IMR-90 (cell line): Measurements from ENCODE around the gene MOG. TPM values are rescaled to one million over a fixed set of nuclear protein-coding genes. Genes with fewer than 3 reads are reported as not detected.

Experiments used
- ATAC-seq: fragments of 200-7000 bp; cut with Tn5 transposase; 2 replicates; pipeline ENCODE4 v1.9.1; 2020; ENCODE audit warnings: low read depth, mild to moderate bottlenecking, moderate library complexity
- BruUV-seq: library from RNA; stranded (reverse); fragments of 400-500 nt; replicated peaks from 2 replicates; lab custom pipeline; 2021; lab: Mats Ljungman, UMichigan
- CTCF ChIA-PET: fragments of 300-600 bp; formaldehyde crosslinking; extraction: SDS; loops from one replicate; lab custom pipeline; 2021; ENCODE audit warnings: antibody characterized with exemption; lab: Yijun Ruan, JAX
- POLR2A ChIA-PET: fragments of 300-600 bp; sonication (Branson Sonifier 250); formaldehyde crosslinking; loops from one replicate; lab custom pipeline; 2022; ENCODE audit warnings: antibody characterized with exemption; ENCODE audit not compliant: unreplicated experiment; lab: Charles Lee
- DNase-seq: peaks from one replicate; pipeline ENCODE4 v3.0.0; 2013
- H2AFZ ChIP-seq: replicated peaks from 2 replicates; pipeline ENCODE3; 2013; ENCODE audit warnings: low read length, mild to moderate bottlenecking; ENCODE audit not compliant: poor library complexity
- H2AK5ac ChIP-seq: 2 replicates; pipeline ENCODE4 v1.6.1; 2013; ENCODE audit warnings: low read depth, low read length, inconsistent platforms
- H2AK9ac ChIP-seq: replicated peaks from 2 replicates; pipeline ENCODE3; 2013; ENCODE audit warnings: mild to moderate bottlenecking, low read depth, low read length, moderate library complexity; ENCODE audit not compliant: poor library complexity
- H2BK120ac ChIP-seq: 2 replicates; pipeline ENCODE4 v1.6.1; 2013; ENCODE audit warnings: low read depth, low read length, inconsistent platforms
- H2BK15ac ChIP-seq: 3 replicates; pipeline ENCODE4 v1.6.1; 2013; ENCODE audit warnings: low read depth, low read length, inconsistent platforms
- H2BK20ac ChIP-seq: 2 replicates; pipeline ENCODE4 v1.6.1; 2013; ENCODE audit warnings: low read depth, mild to moderate bottlenecking, inconsistent platforms, low read length, moderate library complexity
- H2BK5ac ChIP-seq: 2 replicates; pipeline ENCODE4 v1.6.1; 2013; ENCODE audit warnings: mild to moderate bottlenecking, low read depth, low read length, inconsistent platforms; ENCODE audit not compliant: poor library complexity, severe bottlenecking
- H3K14ac ChIP-seq: replicated peaks from 2 replicates; pipeline ENCODE4 v1.6.1; 2013; ENCODE audit warnings: low read depth, low read length, inconsistent platforms
- H3K18ac ChIP-seq: 2 replicates; pipeline ENCODE4 v1.6.1; 2013; ENCODE audit warnings: low read depth, low read length, control low read depth
- H3K23ac ChIP-seq: 2 replicates; pipeline ENCODE4 v1.6.1; 2013; ENCODE audit warnings: low read depth, low read length, inconsistent platforms
- H3K27ac ChIP-seq: 2 replicates; pipeline ENCODE4 v1.5.1; 2013; ENCODE audit warnings: mild to moderate bottlenecking, control low read depth, low read length; ENCODE audit not compliant: insufficient read depth
- H3K27me3 ChIP-seq: 2 replicates; pipeline ENCODE4 v1.6.1; 2013; ENCODE audit warnings: low read length; ENCODE audit not compliant: control insufficient read depth, insufficient read depth
- H3K36me3 ChIP-seq: 2 replicates; pipeline ENCODE4 v1.6.1; 2013; ENCODE audit warnings: low read length, mixed read lengths; ENCODE audit not compliant: control insufficient read depth, insufficient read depth
- H3K4ac ChIP-seq: 2 replicates; pipeline ENCODE4 v1.6.1; 2013; ENCODE audit warnings: low read depth, low read length, inconsistent platforms
- H3K4me1 ChIP-seq: 2 replicates; pipeline ENCODE4 v1.6.1; 2013; ENCODE audit warnings: low read length, mixed read lengths; ENCODE audit not compliant: control insufficient read depth, insufficient read depth
- H3K4me2 ChIP-seq: 2 replicates; pipeline ENCODE4 v1.6.1; 2013; ENCODE audit warnings: low read depth, mild to moderate bottlenecking, control low read depth, low read length, moderate library complexity
- H3K4me3 ChIP-seq: 2 replicates; pipeline ENCODE4 v1.5.1; 2013; ENCODE audit warnings: low read depth, mild to moderate bottlenecking, control low read depth, low read length, moderate library complexity; ENCODE audit not compliant: insufficient read depth
- H3K56ac ChIP-seq: 2 replicates; pipeline ENCODE4 v1.6.1; 2013; ENCODE audit warnings: low read length, inconsistent platforms; ENCODE audit not compliant: insufficient read depth; ENCODE audit errors: extremely low read depth
- H3K79me1 ChIP-seq, 2 experiments: 2 replicates each; pipeline ENCODE4 v1.6.1; 2013; ENCODE audit warnings: low read length in 2 of 2, inconsistent platforms in 1 of 2, low read depth in 1 of 2
- H3K9ac ChIP-seq: 2 replicates; pipeline ENCODE4 v1.6.1; 2013; ENCODE audit warnings: low read depth, low read length, control low read depth
- H3K9me1 ChIP-seq: 2 replicates; pipeline ENCODE4 v1.6.1; 2013; ENCODE audit warnings: low read length, inconsistent platforms; ENCODE audit not compliant: insufficient read depth
- H3K9me3 ChIP-seq: 2 replicates; pipeline ENCODE4 v1.6.1; 2013; ENCODE audit warnings: low read length; ENCODE audit not compliant: control insufficient read depth, insufficient read depth
- H4K20me1 ChIP-seq: 2 replicates; pipeline ENCODE4 v1.6.1; 2013; ENCODE audit warnings: low read length, inconsistent platforms; ENCODE audit not compliant: insufficient read depth
- H4K5ac ChIP-seq: 2 replicates; pipeline ENCODE4 v1.6.1; 2013; ENCODE audit warnings: mild to moderate bottlenecking, low read depth, low read length, control low read depth
- H4K8ac ChIP-seq, 2 experiments: 2 replicates each; pipeline ENCODE4 v1.6.1; 2013; ENCODE audit warnings: low read depth in 2 of 2, low read length in 2 of 2, control low read depth in 1 of 2, inconsistent platforms in 1 of 2
- H4K91ac ChIP-seq: 2 replicates; pipeline ENCODE4 v1.6.1; 2013; ENCODE audit warnings: low read depth, low read length, inconsistent platforms; ENCODE audit not compliant: insufficient read depth
- CTCF ChIP-seq: conservative IDR thresholded peaks from 2 replicates; pipeline ENCODE4 v1.5.1; 2012; ENCODE audit warnings: mild to moderate bottlenecking, low read depth, low read length, improper control_type of control experiment
- MAZ ChIP-seq: IDR thresholded peaks from 2 replicates; pipeline ENCODE4 v1.6.1; 2012; ENCODE audit warnings: low read depth, mild to moderate bottlenecking, low read length, improper control_type of control experiment, moderate library complexity, borderline replicate concordance
- WGBS, 2 experiments: methylation state at CpG; one replicate each; pipeline versions ENCODE4 v1.1.5 to v1.1.7; 2013; ENCODE audit warnings: missing lambda C conversion rate in 2 of 2; ENCODE audit not compliant: insufficient read length in 1 of 2; ENCODE audit errors: extremely low coverage in 2 of 2; 5-methylcytosine and 5-hydroxymethylcytosine counted together
- dilution Hi-C: fragments of 300-500 bp; cut with HindIII; formaldehyde crosslinking; loops from one replicate; pipeline ENCODE4 v1.14.3; 2018; ENCODE audit warnings: low sequenced_read_pairs; ENCODE audit not compliant: unreplicated experiment
- in situ Hi-C: fragments of 300-500 bp; cut with MboI; formaldehyde crosslinking; loops from 3 replicates; pipeline ENCODE4 v1.14.3; 2019; ENCODE audit warnings: low sequenced_read_pairs, inconsistent platforms, mixed read lengths
- intact Hi-C: fragments of 100-400 bp; cut with micrococcal nuclease; formaldehyde crosslinking; loops from 2 replicates; pipeline ENCODE4 v1.10.0; 2022
- polyA plus RNA-seq, 3 experiments: library from polyadenylated mRNA; depleted of rRNA; stranded (reverse); fragments of >200 nt; gene quantifications; 2 replicates each; pipeline ENCODE4 v1.2.3, GENCODE V29; 2012; ENCODE audit warnings: low replicate concordance in 1 of 3
- total RNA-seq: library from RNA; depleted of rRNA; stranded (reverse); fragments of >200 nt; gene quantifications from 2 replicates; pipeline ENCODE4 v1.2.3, GENCODE V29; 2012

MOG gene
- total and polyA plus RNA-seq, 2 of the 4 experiments (the other 2 are of a cell fraction): not detected

GRCh38 chr6:29651413-29652197 lies 5.3 kb upstream of the MOG start:
- Histone ChIP-seq H3K9me1 (no peaks in the 10 kb centered on the region), H4K91ac (no peak overlapping the region), H3K9me3 (no peaks in the 10 kb centered on the region), H3K23ac (no peak overlapping the region), H4K5ac (no peak overlapping the region), H3K36me3 (no peaks in the 10 kb centered on the region), H4K8ac (no peak overlapping the region), H3K4ac (no peak overlapping the region), H2BK120ac (no peak overlapping the region), H3K4me3 (no peak overlapping the region), H2BK5ac (no peak overlapping the region), H3K56ac (no peak overlapping the region), H3K4me1 (no peaks in the 10 kb centered on the region), H2AFZ (no peak overlapping the region), H3K18ac (no peak overlapping the region), H4K20me1 (no peaks in the 10 kb centered on the region), H3K14ac (no peak overlapping the region), H2AK9ac (no peak overlapping the region), H2BK20ac (no peak overlapping the region), H3K27me3 (peaks cover 11% of the 10 kb centered on the region), H3K9ac (no peak overlapping the region), H3K27ac (no peak overlapping the region), H3K79me1 (no peaks in the 10 kb centered on the region), H3K4me2 (no peak overlapping the region), H2AK5ac (no peak overlapping the region), H2BK15ac (no peak overlapping the region)
- DNase-seq (peak; percentile 37), ATAC-seq (0 out of 2 replicates have a peak, but pooled peaks have one; percentile 15)
- ChIA-PET CTCF (interaction anchor here (1.5 to 2.7 kb wide), 2 partner anchors 10 to 14 kb away, joined by 3 to 33 read pairs; no protein-coding TSS in a partner anchor), POLR2A (no interaction called here)
- BruUV-seq: no TSS peak
- dilution Hi-C loops: no loop called here
- no CpG with 5 or more reads among the region's 8 CpGs for WGBS, 2 experiments
- TF ChIP-seq MAZ (no peak), CTCF (peak; percentile 64)
- in situ Hi-C loops: no loop called here
- intact Hi-C loops: loop anchor here (1.0 kb wide), 1 partner anchor 102 kb away; no protein-coding TSS in a partner anchor
